ENCODE data around the gene EPHX1.

EPHX1 gene

DNA sequence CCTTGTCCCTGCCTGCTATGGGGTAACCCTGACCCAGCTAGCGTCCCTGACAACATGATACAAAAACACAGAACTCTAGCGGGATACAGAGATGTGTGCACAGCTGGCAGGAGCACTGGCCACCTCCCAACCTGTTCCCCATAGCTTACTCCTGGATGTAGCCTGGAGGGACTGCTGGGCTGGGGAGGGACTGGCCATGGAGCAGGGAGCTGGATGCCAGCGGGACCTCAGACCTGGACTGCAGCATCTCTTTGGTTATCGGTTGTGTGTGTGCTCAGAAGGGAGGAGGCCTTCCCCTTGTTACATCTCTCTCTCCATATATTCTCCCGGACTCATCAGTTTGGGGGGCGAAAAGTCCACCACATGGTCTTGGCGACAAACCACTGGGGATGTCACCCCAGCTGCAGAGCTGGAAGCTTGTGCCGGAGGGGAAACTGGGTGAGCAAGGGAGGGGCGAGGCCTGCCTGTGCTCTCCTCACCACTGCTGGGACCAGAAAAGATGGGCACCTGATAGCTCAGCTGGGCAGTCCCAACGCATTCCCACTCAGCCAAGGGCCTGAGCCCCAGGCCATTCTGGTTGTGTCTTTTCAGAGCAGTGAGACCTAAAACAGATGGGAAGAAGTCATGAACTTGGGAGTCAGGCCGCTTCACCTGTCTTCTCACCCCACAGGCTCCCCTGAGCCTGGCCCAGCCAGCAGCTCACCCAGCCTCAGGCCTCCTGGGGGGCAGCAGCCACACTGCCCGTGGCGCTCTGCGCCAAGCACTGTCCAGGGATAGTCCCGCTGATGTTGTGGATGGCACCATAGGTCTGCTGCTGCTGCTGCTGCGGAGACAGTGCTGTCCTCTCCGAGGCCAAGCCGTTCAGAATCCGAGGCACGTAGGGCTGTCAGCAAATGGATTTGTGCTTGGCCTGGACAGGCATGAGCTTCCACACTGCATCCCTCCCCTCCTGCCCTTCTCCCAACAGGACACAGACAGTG, 36.7 kb downstream of the EPHX1 start:
- H2BK5ac ChIP-seq (ENCODE audit: low read length) = no peak overlapping the region
- no peaks in the 10 kb centered on the region for H3K79me2 ChIP-seq (ENCODE audit: control insufficient read depth, insufficient read depth, low read length)
- no peak overlapping the region for H2AK5ac ChIP-seq (ENCODE audit: low read length)
- H4K5ac ChIP-seq (ENCODE audit: low read length) = no peak overlapping the region
- no peak overlapping the region for H2BK120ac ChIP-seq (ENCODE audit: low read depth, low read length)
- H3K79me1 ChIP-seq (ENCODE audit: low read length) = no peaks in the 10 kb centered on the region
- DNase-seq = no peak
- no peak overlapping the region for H2BK15ac ChIP-seq (replicated peaks; ENCODE audit: low read depth)
- no peak overlapping the region for H3K4me2 ChIP-seq (ENCODE audit: low read length)
- peaks cover 10% of the 10 kb centered on the region for H3K36me3 ChIP-seq (ENCODE audit: control insufficient read depth, insufficient read depth, low read length)
- WGBS (ENCODE audit: extremely low coverage, insufficient coverage, low lambda C conversion rate) = no CpG with 5 or more reads among the region's 20 CpGs
- H3K9ac ChIP-seq (ENCODE audit: low read length) = no peak overlapping the region
- no peak overlapping the region for H4K8ac ChIP-seq (ENCODE audit: low read depth, low read length)
- H3K27ac ChIP-seq (ENCODE audit: low read depth, low read length) = no peak overlapping the region
- no peaks in the 10 kb centered on the region for H3K27me3 ChIP-seq (ENCODE audit: insufficient read depth, low read length, poor library complexity)
- H3K4me1 ChIP-seq (ENCODE audit: control insufficient read depth, low read depth, low read length) = no peaks in the 10 kb centered on the region
- no peak overlapping the region for H3K18ac ChIP-seq (ENCODE audit: low read length)
- no peak overlapping the region for H3K23ac ChIP-seq (ENCODE audit: low read length)
- no peak overlapping the region for H3K4ac ChIP-seq (ENCODE audit: low read depth, low read length)
- H3K56ac ChIP-seq (ENCODE audit: low read length) = peak overlapping the region; percentile 27
- H3K4me3 ChIP-seq (ENCODE audit: low read length) = no peak overlapping the region

GRCh38 chr1:225847610-225848009, 37.7 kb downstream of the EPHX1 start:
- Histone ChIP-seq H3K4ac (ENCODE audit: low read depth, low read length) (no peak overlapping the region), H3K36me3 (ENCODE audit: control insufficient read depth, insufficient read depth, low read length) (peaks cover 15% of the 10 kb centered on the region), H3K79me2 (ENCODE audit: control insufficient read depth, insufficient read depth, low read length) (no peaks in the 10 kb centered on the region), H3K27me3 (ENCODE audit: insufficient read depth, low read length, poor library complexity) (no peaks in the 10 kb centered on the region), H2AK5ac (ENCODE audit: low read length) (no peak overlapping the region), H3K4me3 (ENCODE audit: low read length) (no peak overlapping the region), H3K79me1 (ENCODE audit: low read length) (no peaks in the 10 kb centered on the region), H2BK120ac (ENCODE audit: low read depth, low read length) (no peak overlapping the region), H3K4me1 (ENCODE audit: control insufficient read depth, low read depth, low read length) (no peaks in the 10 kb centered on the region), H2BK15ac (replicated peaks; ENCODE audit: low read depth) (no peak overlapping the region), H3K4me2 (ENCODE audit: low read length) (no peak overlapping the region), H4K8ac (ENCODE audit: low read depth, low read length) (no peak overlapping the region), H3K27ac (ENCODE audit: low read depth, low read length) (no peak overlapping the region), H3K18ac (ENCODE audit: low read length) (no peak overlapping the region), H4K5ac (ENCODE audit: low read length) (no peak overlapping the region), H3K56ac (ENCODE audit: low read length) (no peak overlapping the region), H3K9ac (ENCODE audit: low read length) (no peak overlapping the region), H3K23ac (ENCODE audit: low read length) (no peak overlapping the region), H2BK5ac (ENCODE audit: low read length) (no peak overlapping the region)
- no peak for DNase-seq
- no CpG with 5 or more reads among the region's 4 CpGs for WGBS (ENCODE audit: extremely low coverage, insufficient coverage, low lambda C conversion rate)

- Histone ChIP-seq H3K9ac (ENCODE audit: low read length) (no peak overlapping the region), H3K36me3 (ENCODE audit: control insufficient read depth, insufficient read depth, low read length) (peaks cover 18% of the 10 kb centered on the region), H3K56ac (ENCODE audit: low read length) (no peak overlapping the region), H3K4ac (ENCODE audit: low read depth, low read length) (no peak overlapping the region), H4K8ac (ENCODE audit: low read depth, low read length) (no peak overlapping the region), H3K4me1 (ENCODE audit: control insufficient read depth, low read depth, low read length) (no peaks in the 10 kb centered on the region), H2BK15ac (replicated peaks; ENCODE audit: low read depth) (no peak overlapping the region), H2AK5ac (ENCODE audit: low read length) (no peak overlapping the region), H3K27ac (ENCODE audit: low read depth, low read length) (no peak overlapping the region), H3K4me2 (ENCODE audit: low read length) (no peak overlapping the region), H3K18ac (ENCODE audit: low read length) (no peak overlapping the region), H3K4me3 (ENCODE audit: low read length) (no peak overlapping the region), H4K5ac (ENCODE audit: low read length) (no peak overlapping the region), H3K27me3 (ENCODE audit: insufficient read depth, low read length, poor library complexity) (no peaks in the 10 kb centered on the region), H3K79me1 (ENCODE audit: low read length) (no peaks in the 10 kb centered on the region), H3K79me2 (ENCODE audit: control insufficient read depth, insufficient read depth, low read length) (no peaks in the 10 kb centered on the region), H3K23ac (ENCODE audit: low read length) (no peak overlapping the region), H2BK5ac (ENCODE audit: low read length) (no peak overlapping the region), H2BK120ac (ENCODE audit: low read depth, low read length) (no peak overlapping the region)
- no CpG with 5 or more reads among the region's 16 CpGs for WGBS (ENCODE audit: extremely low coverage, insufficient coverage, low lambda C conversion rate)
- no peak for DNase-seq
Observed at GRCh38 chr1:225848030-225848955, 38.4 kb downstream of the EPHX1 start.

DNA sequence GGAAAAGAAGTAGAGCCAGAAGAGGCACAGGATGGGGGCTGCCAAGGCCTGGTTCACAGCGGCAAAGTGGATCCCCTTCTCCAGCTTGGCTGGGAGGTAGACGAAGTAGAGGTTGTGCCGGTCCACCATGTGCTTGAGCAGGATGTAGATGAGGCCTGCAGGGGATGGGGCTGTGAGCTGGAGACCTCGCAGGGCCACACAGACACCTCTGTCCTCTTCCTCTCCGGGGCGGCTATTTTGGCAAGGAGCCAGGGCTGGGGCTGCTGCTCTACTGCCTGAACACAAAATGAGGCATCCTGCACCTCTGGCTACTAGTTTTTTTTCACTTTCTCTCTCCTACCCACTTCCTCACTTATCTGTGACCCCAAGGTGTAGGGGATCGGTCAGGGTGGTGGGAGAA, 40.0 kb downstream of the EPHX1 start:
- Histone ChIP-seq H4K5ac (ENCODE audit: low read length) (no peak overlapping the region), H3K36me3 (ENCODE audit: control insufficient read depth, insufficient read depth, low read length) (peaks cover 22% of the 10 kb centered on the region), H3K56ac (ENCODE audit: low read length) (no peak overlapping the region), H3K18ac (ENCODE audit: low read length) (no peak overlapping the region), H4K8ac (ENCODE audit: low read depth, low read length) (no peak overlapping the region), H3K4ac (ENCODE audit: low read depth, low read length) (no peak overlapping the region), H2AK5ac (ENCODE audit: low read length) (no peak overlapping the region), H3K27me3 (ENCODE audit: insufficient read depth, low read length, poor library complexity) (no peaks in the 10 kb centered on the region), H3K9ac (ENCODE audit: low read length) (no peak overlapping the region), H3K4me2 (ENCODE audit: low read length) (no peak overlapping the region), H2BK120ac (ENCODE audit: low read depth, low read length) (no peak overlapping the region), H3K4me3 (ENCODE audit: low read length) (no peak overlapping the region), H3K79me1 (ENCODE audit: low read length) (no peaks in the 10 kb centered on the region), H2BK5ac (ENCODE audit: low read length) (no peak overlapping the region), H3K4me1 (ENCODE audit: control insufficient read depth, low read depth, low read length) (no peaks in the 10 kb centered on the region), H3K79me2 (ENCODE audit: control insufficient read depth, insufficient read depth, low read length) (no peaks in the 10 kb centered on the region), H3K23ac (ENCODE audit: low read length) (no peak overlapping the region), H3K27ac (ENCODE audit: low read depth, low read length) (no peak overlapping the region), H2BK15ac (replicated peaks; ENCODE audit: low read depth) (no peak overlapping the region)
- WGBS (ENCODE audit: extremely low coverage, insufficient coverage, low lambda C conversion rate) = no CpG with 5 or more reads among the region's 7 CpGs
- no peak for DNase-seq

DNA sequence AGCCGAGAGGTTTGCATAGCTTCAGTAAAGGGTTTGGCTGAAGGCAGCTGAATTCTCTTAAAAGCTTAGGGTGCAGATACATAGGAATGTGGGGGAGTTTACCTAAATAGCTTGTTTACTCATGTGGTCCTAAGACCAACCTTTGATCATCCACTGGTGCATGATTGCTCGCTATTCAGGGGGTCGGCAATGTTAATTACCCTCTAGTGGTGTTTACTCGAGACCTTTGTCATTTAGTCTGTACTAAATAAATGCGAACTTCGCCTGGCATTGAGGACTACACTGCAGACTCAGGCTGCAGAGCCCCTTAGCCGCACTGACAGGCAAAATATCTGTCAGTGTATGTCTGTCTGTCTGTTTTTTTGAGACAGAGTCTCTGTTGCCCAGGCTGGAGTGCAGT, 40.4 kb downstream of the EPHX1 start:
- no peak overlapping the region for H3K4me2 ChIP-seq (ENCODE audit: low read length)
- H3K4ac ChIP-seq (ENCODE audit: low read depth, low read length) = no peak overlapping the region
- H2AK5ac ChIP-seq (ENCODE audit: low read length) = no peak overlapping the region
- no peak overlapping the region for H3K9ac ChIP-seq (ENCODE audit: low read length)
- no peak overlapping the region for H4K5ac ChIP-seq (ENCODE audit: low read length)
- H2BK15ac ChIP-seq (replicated peaks; ENCODE audit: low read depth) = no peak overlapping the region
- H3K23ac ChIP-seq (ENCODE audit: low read length) = no peak overlapping the region
- H2BK120ac ChIP-seq (ENCODE audit: low read depth, low read length) = no peak overlapping the region
- no peak for DNase-seq
- WGBS (ENCODE audit: extremely low coverage, insufficient coverage, low lambda C conversion rate) = no CpG with 5 or more reads among the region's 7 CpGs
- H4K8ac ChIP-seq (ENCODE audit: low read depth, low read length) = no peak overlapping the region
- H3K79me2 ChIP-seq (ENCODE audit: control insufficient read depth, insufficient read depth, low read length) = no peaks in the 10 kb centered on the region
- no peak overlapping the region for H3K27ac ChIP-seq (ENCODE audit: low read depth, low read length)
- H3K4me3 ChIP-seq (ENCODE audit: low read length) = no peak overlapping the region
- H3K79me1 ChIP-seq (ENCODE audit: low read length) = no peaks in the 10 kb centered on the region
- H3K56ac ChIP-seq (ENCODE audit: low read length) = no peak overlapping the region
- H3K27me3 ChIP-seq (ENCODE audit: insufficient read depth, low read length, poor library complexity) = no peaks in the 10 kb centered on the region
- H2BK5ac ChIP-seq (ENCODE audit: low read length) = no peak overlapping the region
- peaks cover 22% of the 10 kb centered on the region for H3K36me3 ChIP-seq (ENCODE audit: control insufficient read depth, insufficient read depth, low read length)
- no peaks in the 10 kb centered on the region for H3K4me1 ChIP-seq (ENCODE audit: control insufficient read depth, low read depth, low read length)
- no peak overlapping the region for H3K18ac ChIP-seq (ENCODE audit: low read length)

All from mesendoderm (in vitro differentiated cells).